ENCODE data around the gene C2CD2L. TPM values are rescaled to one million over a fixed set of nuclear protein-coding genes. Genes with fewer than 3 reads are reported as not detected.

The C2CD2L gene
- total RNA-seq, 1 experiment from 2014 or later: 14.7 TPM

DNA sequence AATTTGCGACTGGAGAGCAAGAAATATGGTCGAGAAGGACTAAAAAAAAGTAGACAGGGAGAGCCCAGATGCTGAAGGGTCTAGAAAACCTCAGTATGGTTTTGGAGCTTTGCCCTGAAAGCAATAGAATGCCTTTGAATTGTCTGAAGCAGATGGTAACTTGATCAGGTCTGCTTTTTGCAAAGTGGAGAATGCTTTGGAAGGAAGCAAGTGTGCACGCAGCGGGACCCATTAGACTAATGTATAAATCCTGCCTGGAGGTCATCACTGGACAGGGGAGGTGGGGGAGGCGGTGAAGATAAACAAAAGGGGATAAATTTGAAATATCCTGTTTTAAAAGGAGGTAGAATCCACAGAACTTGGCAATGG is 13.5 kb downstream of the C2CD2L start:
- peak in 1 of 2 experiments; percentile 34 for DNase-seq
- H3K36me3 ChIP-seq (ENCODE audit: control insufficient read depth, insufficient read depth, low read length): peaks cover 5% of the 10 kb centered on the region; the same call in 1 of the 2 replicates
- BruUV-seq (replicated peaks): TSS peak; percentile 95
- Mint-ChIP-seq H3K4me1 (ENCODE audit: low read depth, unreplicated experiment) (peaks cover 18% of the 10 kb centered on the region), H3K9me3 (ENCODE audit: unreplicated experiment) (no peaks in the 10 kb centered on the region), H3K36me3 (ENCODE audit: insufficient read depth, unreplicated experiment) (peaks cover 32% of the 10 kb centered on the region), H3K27me3 (ENCODE audit: insufficient read depth, unreplicated experiment) (no peaks in the 10 kb centered on the region), H3K27ac (ENCODE audit: unreplicated experiment) (peak overlapping the region; percentile 90), H3K4me3 (ENCODE audit: unreplicated experiment) (peak overlapping the region; percentile 88)
- no peaks in the 10 kb centered on the region for H3K27me3 ChIP-seq (replicated peaks; ENCODE audit: control insufficient read depth, insufficient read depth, low read length)
- H3K4me1 ChIP-seq: peaks cover 14% of the 10 kb centered on the region
- H3K9me3 ChIP-seq: no peaks in the 10 kb centered on the region
- TF ChIP-seq, protein P1, sequence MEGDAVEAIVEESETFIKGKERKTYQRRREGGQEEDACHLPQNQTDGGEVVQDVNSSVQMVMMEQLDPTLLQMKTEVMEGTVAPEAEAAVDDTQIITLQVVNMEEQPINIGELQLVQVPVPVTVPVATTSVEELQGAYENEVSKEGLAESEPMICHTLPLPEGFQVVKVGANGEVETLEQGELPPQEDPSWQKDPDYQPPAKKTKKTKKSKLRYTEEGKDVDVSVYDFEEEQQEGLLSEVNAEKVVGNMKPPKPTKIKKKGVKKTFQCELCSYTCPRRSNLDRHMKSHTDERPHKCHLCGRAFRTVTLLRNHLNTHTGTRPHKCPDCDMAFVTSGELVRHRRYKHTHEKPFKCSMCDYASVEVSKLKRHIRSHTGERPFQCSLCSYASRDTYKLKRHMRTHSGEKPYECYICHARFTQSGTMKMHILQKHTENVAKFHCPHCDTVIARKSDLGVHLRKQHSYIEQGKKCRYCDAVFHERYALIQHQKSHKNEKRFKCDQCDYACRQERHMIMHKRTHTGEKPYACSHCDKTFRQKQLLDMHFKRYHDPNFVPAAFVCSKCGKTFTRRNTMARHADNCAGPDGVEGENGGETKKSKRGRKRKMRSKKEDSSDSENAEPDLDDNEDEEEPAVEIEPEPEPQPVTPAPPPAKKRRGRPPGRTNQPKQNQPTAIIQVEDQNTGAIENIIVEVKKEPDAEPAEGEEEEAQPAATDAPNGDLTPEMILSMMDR (IDR thresholded peaks at IDR 0.05; ENCODE audit: insufficient read depth in 1 of 2, low read depth in 1 of 2, low read length in 1 of 2, severe bottlenecking in 1 of 2, unreplicated experiment in 1 of 2): no peak
- ChIA-PET CTCF (interaction anchor here (1.1 to 2.4 kb wide), 4 partner anchors 14 to 217 kb away, joined by 4 to 19 read pairs (median 13); partner anchors contain the start of genes C2CD2L and DPAGT1), POLR2A (interaction anchor here (0.6 to 2.4 kb wide), 6 partner anchors 14 to 261 kb away, joined by 4 to 71 read pairs (median 26); partner anchors contain the start of genes C2CD2L, DPAGT1, HMBS and USP2)
- intact Hi-C loops (cut with micrococcal nuclease; ENCODE audit: unreplicated experiment): loop anchor here (1.0 kb wide), 3 partner anchors 13 to 25 kb away; partner anchors contain the start of genes C2CD2L and DPAGT1
- H3K4me3 ChIP-seq (ENCODE audit: low read depth, low read length): peak overlapping the region; percentile 51

DNA sequence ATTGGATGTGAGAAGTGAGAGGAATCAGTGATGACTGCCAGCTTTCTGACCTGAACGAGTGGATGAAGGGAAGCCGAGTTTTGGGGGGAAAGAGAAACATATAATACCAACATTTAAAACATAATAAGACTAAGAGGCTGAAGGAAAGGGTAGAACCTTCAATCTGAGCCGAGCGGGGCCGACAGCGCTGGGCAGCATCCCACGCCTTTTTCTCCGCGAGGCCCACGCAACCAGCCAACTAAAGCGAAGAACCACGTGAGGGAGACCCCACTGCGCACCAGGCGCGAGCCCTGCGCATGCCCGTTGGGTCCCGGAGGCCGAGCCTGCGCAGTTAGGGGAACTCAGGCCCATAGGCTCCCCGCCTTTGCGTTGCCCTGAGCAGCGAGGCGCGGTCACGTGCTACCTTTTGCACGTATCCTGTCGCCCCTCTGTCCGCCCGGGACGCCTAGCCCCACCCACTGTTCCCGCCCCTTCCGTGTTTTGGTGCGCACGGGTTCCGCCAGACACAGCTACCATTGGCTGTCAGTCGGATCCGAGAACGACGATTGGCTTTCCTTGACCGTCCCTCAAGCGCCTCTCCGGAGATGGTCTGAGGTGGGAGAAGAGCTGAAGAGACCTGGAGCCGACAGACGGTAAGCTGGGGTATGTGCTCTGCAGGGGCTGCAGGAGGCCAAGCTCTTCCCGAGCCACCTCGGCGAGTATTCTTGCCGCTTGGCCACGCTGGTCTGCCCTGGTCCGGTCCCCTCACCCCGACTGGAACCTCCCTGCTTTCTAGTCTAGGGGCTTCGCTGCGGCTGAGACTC is 14.1 kb downstream of the C2CD2L start, which contains the start of gene HINFP:
Gene HINFP, plus strand, starts transcription at position 573 of the 803 bp plus-strand sequence. CDS start 5,365 bp downstream, outside the sequence.
- Mint-ChIP-seq H3K4me1 (ENCODE audit: low read depth, unreplicated experiment) (peaks cover 18% of the 10 kb centered on the region), H3K27ac (ENCODE audit: unreplicated experiment) (peak within 1 kb of the TSS; percentile 90), H3K27me3 (ENCODE audit: insufficient read depth, unreplicated experiment) (no peaks in the 10 kb centered on the region), H3K9me3 (ENCODE audit: unreplicated experiment) (no peaks in the 10 kb centered on the region), H3K36me3 (ENCODE audit: insufficient read depth, unreplicated experiment) (peaks cover 32% of the 10 kb centered on the region), H3K4me3 (ENCODE audit: unreplicated experiment) (peak within 1 kb of the TSS; percentile 88)
- DNase-seq: peak; percentile 100
- H3K36me3 ChIP-seq (ENCODE audit: control insufficient read depth, insufficient read depth, low read length): peaks cover 5% of the 10 kb centered on the region; the same call in 1 of the 2 replicates
- H3K4me3 ChIP-seq (ENCODE audit: low read depth, low read length): peak within 1 kb of the TSS; percentile 84
- BruUV-seq (replicated peaks): no TSS peak
- ChIA-PET CTCF (interaction anchor here (0.6 to 2.4 kb wide), 23 partner anchors 14 to 826 kb away, joined by 3 to 19 read pairs (median 6); partner anchors contain the start of genes C1QTNF5, C2CD2L, CBL and DPAGT1), POLR2A (interaction anchor here (0.5 to 2.4 kb wide), 24 partner anchors 10 to 869 kb away, joined by 3 to 71 read pairs (median 4); partner anchors contain the start of genes C2CD2L, CBL, DDX6 and DPAGT1)
- TF ChIP-seq, protein P1 (IDR thresholded peaks at IDR 0.05; ENCODE audit: insufficient read depth in 1 of 2, low read depth in 1 of 2, low read length in 1 of 2, severe bottlenecking in 1 of 2, unreplicated experiment in 1 of 2): no peak
- no peaks in the 10 kb centered on the region for H3K27me3 ChIP-seq (replicated peaks; ENCODE audit: control insufficient read depth, insufficient read depth, low read length)
- peaks cover 18% of the 10 kb centered on the region for H3K4me1 ChIP-seq
- H3K9me3 ChIP-seq: no peaks in the 10 kb centered on the region
- intact Hi-C loops (cut with micrococcal nuclease; ENCODE audit: unreplicated experiment): loop anchor here (1.0 kb wide), 3 partner anchors 14 to 26 kb away; partner anchors contain the start of genes C2CD2L and DPAGT1

DNA sequence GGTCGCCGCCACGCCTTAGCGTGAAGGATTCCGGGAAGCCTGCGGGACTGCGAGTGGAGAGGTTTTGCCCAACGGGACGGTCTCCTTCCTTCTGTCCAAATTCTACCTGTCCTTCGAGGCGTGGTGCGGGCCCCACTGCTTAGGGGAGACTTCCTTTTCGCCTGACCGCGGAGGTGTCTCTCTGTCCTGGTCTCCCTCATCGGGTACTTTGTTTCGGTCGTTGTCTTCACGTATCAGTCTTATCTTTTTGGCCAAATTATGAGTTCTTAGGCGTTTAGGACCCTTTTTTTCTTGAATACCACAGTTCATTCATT is 14.6 kb downstream of the C2CD2L start:
- Mint-ChIP-seq H3K9me3 (ENCODE audit: unreplicated experiment) (no peaks in the 10 kb centered on the region), H3K27ac (ENCODE audit: unreplicated experiment) (peak overlapping the region; percentile 90), H3K4me1 (ENCODE audit: low read depth, unreplicated experiment) (peaks cover 21% of the 10 kb centered on the region), H3K27me3 (ENCODE audit: insufficient read depth, unreplicated experiment) (no peaks in the 10 kb centered on the region), H3K36me3 (ENCODE audit: insufficient read depth, unreplicated experiment) (peaks cover 36% of the 10 kb centered on the region), H3K4me3 (ENCODE audit: unreplicated experiment) (peak overlapping the region; percentile 88)
- no peak for DNase-seq
- H3K27me3 ChIP-seq (replicated peaks; ENCODE audit: control insufficient read depth, insufficient read depth, low read length): no peaks in the 10 kb centered on the region
- intact Hi-C loops (cut with micrococcal nuclease; ENCODE audit: unreplicated experiment): loop anchor here (1.0 kb wide), 3 partner anchors 14 to 26 kb away; partner anchors contain the start of genes C2CD2L and DPAGT1
- TSS peak; percentile 78 for BruUV-seq (replicated peaks)
- no peaks in the 10 kb centered on the region for H3K9me3 ChIP-seq
- peaks cover 18% of the 10 kb centered on the region for H3K4me1 ChIP-seq
- ChIA-PET POLR2A (interaction anchor here (0.5 to 2.4 kb wide), 23 partner anchors 10 to 870 kb away, joined by 3 to 71 read pairs (median 4); partner anchors contain the start of genes C2CD2L, CBL, DDX6 and DPAGT1), CTCF (interaction anchor here (0.6 to 2.4 kb wide), 23 partner anchors 13 to 826 kb away, joined by 3 to 19 read pairs (median 4); partner anchors contain the start of genes C1QTNF5, C2CD2L, CBL and DPAGT1)
- TF ChIP-seq, protein P1 (IDR thresholded peaks at IDR 0.05; ENCODE audit: insufficient read depth in 1 of 2, low read depth in 1 of 2, low read length in 1 of 2, severe bottlenecking in 1 of 2, unreplicated experiment in 1 of 2): no peak
- peaks cover 5% of the 10 kb centered on the region; the same call in 1 of the 2 replicates for H3K36me3 ChIP-seq (ENCODE audit: control insufficient read depth, insufficient read depth, low read length)
- H3K4me3 ChIP-seq (ENCODE audit: low read depth, low read length): peak overlapping the region; percentile 84
